SK-N-SH (cell line): ENCODE data around the gene DNAJC5. TPM values are rescaled to one million over a fixed set of nuclear protein-coding genes. Genes with fewer than 3 reads are reported as not detected.
"Not testable (repeated sequence)": the region's sequence is repeated elsewhere in the genome, so short reads cannot be mapped to it uniquely, and the experiment has no call there.

Experiments used
- CTCF ChIA-PET: fragments of 300-600, 350-600 bp; formaldehyde crosslinking; extraction: SDS; loops from one replicate; lab custom pipeline; 2021; lab: Yijun Ruan, JAX
- POLR2A ChIA-PET: fragments of 350-600 bp; sonication (Branson Sonifier 250); formaldehyde crosslinking; extraction: SDS; loops from one replicate; lab custom pipeline; 2020; ENCODE audit warnings: antibody characterized with exemption, inconsistent platforms; lab: Yijun Ruan, JAX
- DNase-seq: peaks from one replicate; pipeline ENCODE4 v3.0.0; 2012
- H2AFZ ChIP-seq: fragments of 200-600 bp; sonication (generic); 2 replicates; pipeline ENCODE4 v1.8.1; 2016; ENCODE audit warnings: antibody characterized with exemption, mild to moderate bottlenecking, low read depth
- H3F3A ChIP-seq: fragments of 200-600 bp; sonication (generic); replicated peaks from 2 replicates; pipeline ENCODE3; 2016; ENCODE audit warnings: antibody characterized with exemption, mild to moderate bottlenecking; ENCODE audit not compliant: insufficient read depth
- H3K27ac ChIP-seq, 2 experiments: fragments of 200-500 bp in 1 of 2; fragments of 200-600 bp in 1 of 2; sonication (Bioruptor generic) in 1 of 2; sonication (generic), shearing (Covaris generic) in 1 of 2; 2 replicates each; pipeline versions ENCODE4 v1.5.1 to v1.6.1; 2014 to 2016; ENCODE audit warnings: low read depth in 2 of 2, inconsistent platforms in 1 of 2, low read length in 1 of 2, mild to moderate bottlenecking in 1 of 2, mixed read lengths in 1 of 2
- H3K27me3 ChIP-seq: fragments of 200-600 bp; sonication (generic), shearing (Covaris generic); 2 replicates; pipeline ENCODE4 v1.6.1; 2016; ENCODE audit warnings: mixed run types; ENCODE audit not compliant: insufficient read depth
- H3K36me3 ChIP-seq, 2 experiments: fragments of 200-500 bp in 1 of 2; fragments of 200-600 bp in 1 of 2; sonication (Bioruptor generic) in 1 of 2; sonication (generic) in 1 of 2; replicated peaks in 1 of 2; 2 replicates each; pipeline versions ENCODE3 to v1.5.1; 2014 to 2016; ENCODE audit warnings: low read length in 1 of 2, mild to moderate bottlenecking in 1 of 2; ENCODE audit not compliant: insufficient read depth in 2 of 2, control insufficient read depth in 1 of 2
- H3K4me1 ChIP-seq, 2 experiments: fragments of 200-500 bp in 1 of 2; fragments of 200-600 bp in 1 of 2; sonication (Bioruptor generic) in 1 of 2; sonication (generic), shearing (Covaris generic) in 1 of 2; 2 replicates each; pipeline versions ENCODE4 v1.5.1 to v1.6.1; 2014 to 2016; ENCODE audit warnings: low read depth in 1 of 2, low read length in 1 of 2, mixed run types in 1 of 2; ENCODE audit not compliant: insufficient read depth in 2 of 2, control insufficient read depth in 1 of 2
- H3K4me2 ChIP-seq: fragments of 200-600 bp; sonication (generic), shearing (Covaris generic); 2 replicates; pipeline ENCODE4 v1.6.1; 2017; ENCODE audit warnings: mixed run types
- H3K4me3 ChIP-seq, 2 experiments: fragments of 200-500 bp in 1 of 2; fragments of 200-600 bp in 1 of 2; sonication (Bioruptor generic) in 1 of 2; sonication (generic), shearing (Covaris generic) in 1 of 2; 2 replicates each; pipeline versions ENCODE4 v1.5.1 to v1.8.1; 2014 to 2016; ENCODE audit warnings: low read depth in 2 of 2, inconsistent platforms in 1 of 2, low read length in 1 of 2, mild to moderate bottlenecking in 1 of 2, mixed read lengths in 1 of 2, moderate library complexity in 1 of 2
- H3K79me2 ChIP-seq: fragments of 200-600 bp; sonication (generic); 2 replicates; pipeline ENCODE4 v1.8.1; 2017; ENCODE audit warnings: mild to moderate bottlenecking; ENCODE audit not compliant: insufficient read depth
- H3K9ac ChIP-seq: fragments of 200-600 bp; sonication (generic); 2 replicates; pipeline ENCODE4 v1.6.1; 2017; ENCODE audit warnings: mixed run types
- H3K9me2 ChIP-seq: fragments of 200-600 bp; sonication (generic); 2 replicates; pipeline ENCODE4 v1.6.1; 2017; ENCODE audit warnings: mixed run types
- H3K9me3 ChIP-seq: fragments of 200-600 bp; sonication (generic); 2 replicates; pipeline ENCODE4 v1.6.1; 2017; ENCODE audit warnings: mixed run types, mild to moderate bottlenecking, moderate library complexity
- H4K20me1 ChIP-seq: fragments of 200-600 bp; sonication (generic); 2 replicates; pipeline ENCODE4 v1.6.1; 2017; ENCODE audit warnings: mild to moderate bottlenecking, mixed run types; ENCODE audit not compliant: insufficient read depth
- CHD2 ChIP-seq: fragments of 150-350 bp; IDR thresholded peaks from 2 replicates; pipeline ENCODE4 v1.6.1; 2018; ENCODE audit warnings: low read length; ENCODE audit not compliant: partially characterized antibody
- FOSL2 ChIP-seq: IDR thresholded peaks from 2 replicates; pipeline ENCODE4 v1.4.0; 2012; ENCODE audit warnings: low read depth, mild to moderate bottlenecking, moderate library complexity, borderline replicate concordance
- MXI1 ChIP-seq: IDR thresholded peaks from 2 replicates; pipeline ENCODE4 v1.6.1; 2012; ENCODE audit warnings: mild to moderate bottlenecking, low read depth, low read length, improper control_type of control experiment
- NRF1 ChIP-seq: IDR thresholded peaks from 2 replicates; pipeline ENCODE4 v1.6.1; 2012; ENCODE audit warnings: low read depth, mild to moderate bottlenecking, low read length
- POLR2AphosphoS5 ChIP-seq: IDR thresholded peaks from 2 replicates; pipeline ENCODE4 v1.6.1; 2012; ENCODE audit warnings: low read depth, low read length
- RFX5 ChIP-seq: IDR thresholded peaks from 2 replicates; pipeline ENCODE4 v1.6.1; 2012; ENCODE audit warnings: mild to moderate bottlenecking, improper control_type of control experiment, low read length
- RXRA ChIP-seq: IDR thresholded peaks from 2 replicates; pipeline ENCODE4 v1.4.0; 2012; ENCODE audit warnings: low read depth, mild to moderate bottlenecking, borderline replicate concordance
- SIN3A ChIP-seq: IDR thresholded peaks from 2 replicates; pipeline ENCODE4 v1.6.1; 2012; ENCODE audit warnings: low read depth, mild to moderate bottlenecking, low read length, moderate library complexity, borderline replicate concordance
- SMC3 ChIP-seq: IDR thresholded peaks from 2 replicates; pipeline ENCODE4 v1.6.1; 2012; ENCODE audit warnings: low read depth, low read length, improper control_type of control experiment
- YY1 ChIP-seq: IDR thresholded peaks from 2 replicates; pipeline ENCODE4 v1.4.0; 2012; ENCODE audit warnings: low read depth, mild to moderate bottlenecking
- WGBS: methylation state at CpG from one replicate; pipeline ENCODE4 v1.1.6; 2017; ENCODE audit warnings: low lambda C conversion rate; 5-methylcytosine and 5-hydroxymethylcytosine counted together
- polyA plus RNA-seq, 3 experiments: library from polyadenylated mRNA; depleted of rRNA; stranded (reverse); fragments of >200 nt; gene quantifications; 2 replicates each; pipeline ENCODE4 v1.2.3, GENCODE V29; 2012
- TF ChIP-seq, protein P1 (sequence below): IDR thresholded peaks from 2 replicates; pipeline ENCODE4; 2012
- TF ChIP-seq, protein P2 (sequence below): fragments of 150-350 bp; IDR thresholded peaks from 2 replicates; pipeline ENCODE4 v1.6.1; 2016; ENCODE audit warnings: mild to moderate bottlenecking, low read depth, low read length
- TF ChIP-seq, protein P3 (sequence below): fragments of 200-600 bp; sonication (generic); IDR thresholded peaks from 2 replicates; pipeline ENCODE4 v1.6.1; 2017; ENCODE audit warnings: antibody characterized with exemption, mild to moderate bottlenecking, moderate library complexity

DNAJC5 gene
- polyA plus RNA-seq, 1 of the 3 experiments (the other 2 are of a cell fraction) = 24.2 TPM

DNA sequence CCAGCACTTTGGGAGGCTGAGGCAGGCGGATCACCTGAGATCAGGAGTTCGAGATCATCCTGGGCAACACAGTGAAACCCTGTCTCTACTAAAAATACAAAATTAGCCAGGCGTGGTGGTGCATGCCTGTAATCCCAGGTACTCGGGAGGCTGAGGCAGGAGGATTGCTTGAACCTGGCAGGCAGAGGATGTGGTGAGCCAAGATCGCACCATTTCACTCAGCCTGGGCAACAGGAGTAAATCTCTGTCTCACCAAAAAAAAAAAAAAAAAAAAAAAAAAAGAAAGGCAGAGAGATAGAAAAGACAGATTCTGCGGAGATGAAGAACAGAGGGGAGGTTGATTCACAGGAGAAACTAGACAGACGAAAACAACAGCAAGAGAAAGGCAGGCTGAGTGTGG lies 81.6 kb downstream of the DNAJC5 start:
- H3K9ac ChIP-seq, H3K79me2 ChIP-seq, H3K27me3 ChIP-seq, H2AFZ ChIP-seq, H4K20me1 ChIP-seq, H3K27ac ChIP-seq, H3K9me2 ChIP-seq, H3K4me3 ChIP-seq, DNase-seq, POLR2A ChIA-PET, H3K9me3 ChIP-seq, H3K4me2 ChIP-seq, H3K36me3 ChIP-seq: not testable (repeated sequence)
- peaks cover 11% of the 10 kb centered on the region for H3F3A ChIP-seq
- WGBS = 94% methylated on average over 7 of the region's 7 CpGs
- CTCF ChIA-PET = interaction anchor here (1.9 to 3.6 kb wide), 2 partner anchors 201 to 438 kb away, joined by 9 to 42 read pairs; partner anchors contain the start of gene PTK6
- peaks cover 12 to 19% of the 10 kb centered on the region in 2 experiments for H3K4me1 ChIP-seq

DNA sequence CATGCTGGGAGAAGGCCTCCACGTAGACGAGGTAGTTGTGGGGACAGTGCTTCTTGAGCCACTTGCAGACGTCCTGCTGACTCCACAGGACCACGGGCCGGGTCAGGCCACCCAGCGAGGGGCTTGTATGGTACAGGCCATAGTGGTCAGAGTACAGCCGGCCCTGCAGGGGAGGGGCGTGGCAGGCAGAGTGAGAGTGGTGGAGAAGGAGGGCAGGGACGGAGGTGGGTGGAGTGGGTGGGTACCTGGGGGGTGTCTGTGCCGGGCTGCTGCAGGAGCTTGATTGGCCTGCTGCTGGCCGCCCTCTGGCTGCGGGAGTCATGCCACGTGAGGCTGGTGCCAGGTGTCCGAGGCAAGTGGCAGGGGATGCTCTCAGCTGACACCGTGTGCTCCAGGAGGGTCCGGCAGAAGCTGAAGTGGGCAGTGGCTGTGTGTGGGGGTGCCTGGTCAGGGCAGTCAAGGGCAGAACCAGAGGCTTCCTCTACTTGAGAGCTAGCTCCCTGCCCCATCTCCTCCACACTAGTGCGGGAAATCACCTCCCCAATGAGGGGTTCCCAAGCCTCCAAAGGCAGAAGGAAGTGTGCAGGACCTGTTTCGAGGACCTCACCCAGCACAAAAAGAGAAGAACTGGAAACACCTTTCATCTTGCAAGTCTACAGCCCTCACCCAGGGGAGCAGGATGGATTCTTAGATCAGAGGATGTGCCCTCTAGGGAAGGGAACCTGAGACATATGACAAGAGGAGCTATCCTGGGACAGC lies 82.2 kb downstream of the DNAJC5 start:
- no peaks in the 10 kb centered on the region for H4K20me1 ChIP-seq
- no peak overlapping the region for H3K4me3 ChIP-seq
- peaks cover 11% of the 10 kb centered on the region for H3K79me2 ChIP-seq
- peaks cover 11% of the 10 kb centered on the region for H3F3A ChIP-seq
- H2AFZ ChIP-seq = no peak overlapping the region
- 93% methylated on average over 9 of the region's 18 CpGs for WGBS
- peaks cover 12 to 24% of the 10 kb centered on the region in 2 experiments for H3K4me1 ChIP-seq
- ChIA-PET POLR2A (interaction anchor here (0.8 kb wide), 1 partner anchor 85 kb away, joined by 3 read pairs; no protein-coding TSS in a partner anchor), CTCF (interaction anchor here (1.9 kb wide), 1 partner anchor 202 kb away, joined by 9 read pairs; no protein-coding TSS in a partner anchor)
- H3K9ac ChIP-seq = no peak overlapping the region
- no peak overlapping the region for H3K27ac ChIP-seq
- peak; percentile 9 for DNase-seq
- H3K27me3 ChIP-seq = no peaks in the 10 kb centered on the region
- H3K9me3 ChIP-seq = no peaks in the 10 kb centered on the region
- no peaks in the 10 kb centered on the region for H3K9me2 ChIP-seq
- TF ChIP-seq, protein P1, sequence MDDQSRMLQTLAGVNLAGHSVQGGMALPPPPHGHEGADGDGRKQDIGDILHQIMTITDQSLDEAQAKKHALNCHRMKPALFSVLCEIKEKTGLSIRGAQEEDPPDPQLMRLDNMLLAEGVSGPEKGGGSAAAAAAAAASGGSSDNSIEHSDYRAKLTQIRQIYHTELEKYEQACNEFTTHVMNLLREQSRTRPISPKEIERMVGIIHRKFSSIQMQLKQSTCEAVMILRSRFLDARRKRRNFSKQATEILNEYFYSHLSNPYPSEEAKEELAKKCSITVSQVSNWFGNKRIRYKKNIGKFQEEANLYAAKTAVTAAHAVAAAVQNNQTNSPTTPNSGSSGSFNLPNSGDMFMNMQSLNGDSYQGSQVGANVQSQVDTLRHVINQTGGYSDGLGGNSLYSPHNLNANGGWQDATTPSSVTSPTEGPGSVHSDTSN = no peak
- TF ChIP-seq POLR2AphosphoS5 = no peak
- TF ChIP-seq RXRA = no peak
- TF ChIP-seq, protein P2, sequence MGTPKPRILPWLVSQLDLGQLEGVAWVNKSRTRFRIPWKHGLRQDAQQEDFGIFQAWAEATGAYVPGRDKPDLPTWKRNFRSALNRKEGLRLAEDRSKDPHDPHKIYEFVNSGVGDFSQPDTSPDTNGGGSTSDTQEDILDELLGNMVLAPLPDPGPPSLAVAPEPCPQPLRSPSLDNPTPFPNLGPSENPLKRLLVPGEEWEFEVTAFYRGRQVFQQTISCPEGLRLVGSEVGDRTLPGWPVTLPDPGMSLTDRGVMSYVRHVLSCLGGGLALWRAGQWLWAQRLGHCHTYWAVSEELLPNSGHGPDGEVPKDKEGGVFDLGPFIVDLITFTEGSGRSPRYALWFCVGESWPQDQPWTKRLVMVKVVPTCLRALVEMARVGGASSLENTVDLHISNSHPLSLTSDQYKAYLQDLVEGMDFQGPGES = no peak
- no peak for TF ChIP-seq YY1
- TF ChIP-seq FOSL2 = no peak
- no peak for TF ChIP-seq RFX5
- no peak for TF ChIP-seq SIN3A
- TF ChIP-seq MXI1 = no peak
- TF ChIP-seq, protein P3, sequence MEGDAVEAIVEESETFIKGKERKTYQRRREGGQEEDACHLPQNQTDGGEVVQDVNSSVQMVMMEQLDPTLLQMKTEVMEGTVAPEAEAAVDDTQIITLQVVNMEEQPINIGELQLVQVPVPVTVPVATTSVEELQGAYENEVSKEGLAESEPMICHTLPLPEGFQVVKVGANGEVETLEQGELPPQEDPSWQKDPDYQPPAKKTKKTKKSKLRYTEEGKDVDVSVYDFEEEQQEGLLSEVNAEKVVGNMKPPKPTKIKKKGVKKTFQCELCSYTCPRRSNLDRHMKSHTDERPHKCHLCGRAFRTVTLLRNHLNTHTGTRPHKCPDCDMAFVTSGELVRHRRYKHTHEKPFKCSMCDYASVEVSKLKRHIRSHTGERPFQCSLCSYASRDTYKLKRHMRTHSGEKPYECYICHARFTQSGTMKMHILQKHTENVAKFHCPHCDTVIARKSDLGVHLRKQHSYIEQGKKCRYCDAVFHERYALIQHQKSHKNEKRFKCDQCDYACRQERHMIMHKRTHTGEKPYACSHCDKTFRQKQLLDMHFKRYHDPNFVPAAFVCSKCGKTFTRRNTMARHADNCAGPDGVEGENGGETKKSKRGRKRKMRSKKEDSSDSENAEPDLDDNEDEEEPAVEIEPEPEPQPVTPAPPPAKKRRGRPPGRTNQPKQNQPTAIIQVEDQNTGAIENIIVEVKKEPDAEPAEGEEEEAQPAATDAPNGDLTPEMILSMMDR = no peak
- no peak for TF ChIP-seq SMC3
- no peak for TF ChIP-seq NRF1
- no peak for TF ChIP-seq CHD2
- TF ChIP-seq, all 33 proteins: peak for 0
- Histone ChIP-seq H3K36me3 (no peaks in the 10 kb centered on the region), H3K4me2 (peak overlapping the region; percentile 89; the same call in 1 of the 2 replicates)
